ENCODE data around the gene CDK14.
"Not testable (repeated sequence)": the region's sequence is repeated elsewhere in the genome, so short reads cannot be mapped to it uniquely, and the experiment has no call there.

The CDK14 gene

GRCh38 chr7:91157579-91158320 is 561.6 kb downstream of the CDK14 start:
- DNase-seq (ENCODE audit: low read depth), result no peak

- no peak for DNase-seq (ENCODE audit: low read depth)
These were observed 566.3 kb downstream of the CDK14 start for GRCh38 chr7:91162436-91162835.

GRCh38 chr7:91164506-91164905 is 568.4 kb downstream of the CDK14 start:
- DNase-seq (ENCODE audit: low read depth), result no peak

DNA sequence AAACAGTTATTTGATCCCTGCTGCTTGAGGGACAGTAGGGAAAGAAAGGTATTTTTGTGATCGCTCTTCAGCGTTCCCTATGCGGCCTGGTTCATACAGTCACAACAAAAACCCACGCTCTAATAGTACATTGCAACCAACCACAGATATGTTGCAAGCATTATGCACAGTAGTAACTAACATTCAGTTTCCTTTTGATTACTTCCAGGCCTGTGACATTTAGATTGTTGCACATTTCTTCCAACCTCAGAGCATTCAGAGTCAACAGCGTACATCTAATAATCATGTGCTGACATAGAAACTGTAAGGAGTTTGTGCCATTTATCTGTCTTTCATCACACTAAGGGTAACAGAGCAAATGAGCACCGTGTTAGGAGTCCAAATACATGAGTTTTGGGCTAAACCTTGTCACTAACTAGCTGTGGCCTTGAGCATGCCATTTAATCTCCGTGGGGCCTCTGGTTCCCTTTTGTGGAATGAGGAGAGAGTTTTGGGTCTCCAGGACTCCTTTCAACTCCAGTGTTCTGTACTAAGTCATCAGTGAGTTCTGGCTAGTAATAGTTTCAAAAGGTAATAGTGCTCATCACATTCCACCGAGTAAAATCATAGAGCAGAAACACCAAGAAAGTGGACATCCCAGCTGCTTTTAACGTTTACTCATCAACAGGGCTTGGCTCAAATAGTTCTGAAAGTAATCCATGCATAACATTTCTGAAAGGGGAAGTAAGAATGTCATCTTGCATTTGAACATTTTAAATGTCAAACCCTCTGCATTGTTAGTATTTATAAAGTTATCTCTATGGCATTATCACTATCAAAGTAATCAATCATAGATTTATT is 569.1 kb downstream of the CDK14 start:
- DNase-seq (ENCODE audit: low read depth), result no peak

- no peak for DNase-seq (ENCODE audit: low read depth)
These were observed 569.7 kb downstream of the CDK14 start for GRCh38 chr7:91165846-91166230.

- no peak for DNase-seq (ENCODE audit: low read depth)
These were observed 573.0 kb downstream of the CDK14 start for GRCh38 chr7:91168871-91169829.

GRCh38 chr7:91169830-91170191 is 573.7 kb downstream of the CDK14 start:
- no peak for DNase-seq (ENCODE audit: low read depth)

DNA sequence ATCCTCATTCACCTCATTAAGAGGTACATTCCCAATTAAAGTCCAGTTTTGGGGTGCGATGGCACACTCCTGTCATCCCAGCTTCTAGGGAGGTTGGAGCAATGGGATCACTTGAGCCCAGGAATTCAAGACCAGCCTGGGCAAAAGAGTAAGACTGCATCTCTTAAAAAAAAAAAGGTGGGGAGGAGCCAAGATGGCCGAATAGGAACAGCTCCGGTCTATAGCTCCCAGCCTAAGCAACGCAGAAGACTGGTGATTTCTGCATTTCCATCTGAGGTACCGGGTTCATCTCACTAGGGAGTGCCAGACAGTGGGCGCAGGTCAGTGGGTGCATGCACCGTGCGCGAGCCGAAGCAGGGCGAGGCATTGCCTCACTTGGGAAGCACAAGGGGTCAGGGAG is 577.1 kb downstream of the CDK14 start:
- not testable (repeated sequence) for DNase-seq (ENCODE audit: low read depth)

DNA sequence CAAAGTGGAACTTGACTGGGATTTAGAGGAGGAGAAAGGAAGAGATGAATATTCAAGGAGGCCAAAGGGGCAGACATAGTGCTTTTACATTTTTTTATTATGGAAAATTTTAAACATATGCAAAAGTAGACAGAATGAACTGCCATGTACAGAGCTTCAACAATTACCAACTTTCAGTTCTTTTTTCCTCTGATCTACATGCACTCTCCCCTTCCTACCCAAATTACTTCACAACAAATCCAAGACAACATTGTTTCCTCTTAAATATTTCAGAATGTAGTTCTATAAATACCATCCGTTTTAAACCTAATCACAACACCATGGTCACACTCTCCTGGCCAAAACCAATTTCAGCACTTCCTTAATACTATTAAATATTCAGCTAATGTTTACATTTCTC is 584.6 kb downstream of the CDK14 start:
- no peak for DNase-seq (ENCODE audit: low read depth)

DNA sequence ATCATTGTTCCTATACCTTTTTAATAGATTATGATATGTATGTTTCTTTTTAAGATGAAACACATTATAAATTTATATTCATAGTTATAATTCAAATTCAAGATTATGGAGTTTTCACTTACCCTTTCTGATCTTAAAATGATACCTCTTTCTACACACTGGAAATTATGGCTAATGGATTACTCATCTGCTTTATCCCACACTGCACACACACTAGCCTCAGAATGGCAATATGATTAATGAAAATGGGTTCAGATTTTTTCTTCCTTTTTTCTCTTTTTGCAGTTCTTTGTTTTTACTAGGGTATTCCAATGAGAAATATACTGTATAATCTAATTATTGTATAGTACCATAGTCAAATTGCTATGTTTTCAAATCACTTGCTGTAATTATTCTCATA is 585.8 kb downstream of the CDK14 start:
- DNase-seq (ENCODE audit: low read depth), result no peak

DNA sequence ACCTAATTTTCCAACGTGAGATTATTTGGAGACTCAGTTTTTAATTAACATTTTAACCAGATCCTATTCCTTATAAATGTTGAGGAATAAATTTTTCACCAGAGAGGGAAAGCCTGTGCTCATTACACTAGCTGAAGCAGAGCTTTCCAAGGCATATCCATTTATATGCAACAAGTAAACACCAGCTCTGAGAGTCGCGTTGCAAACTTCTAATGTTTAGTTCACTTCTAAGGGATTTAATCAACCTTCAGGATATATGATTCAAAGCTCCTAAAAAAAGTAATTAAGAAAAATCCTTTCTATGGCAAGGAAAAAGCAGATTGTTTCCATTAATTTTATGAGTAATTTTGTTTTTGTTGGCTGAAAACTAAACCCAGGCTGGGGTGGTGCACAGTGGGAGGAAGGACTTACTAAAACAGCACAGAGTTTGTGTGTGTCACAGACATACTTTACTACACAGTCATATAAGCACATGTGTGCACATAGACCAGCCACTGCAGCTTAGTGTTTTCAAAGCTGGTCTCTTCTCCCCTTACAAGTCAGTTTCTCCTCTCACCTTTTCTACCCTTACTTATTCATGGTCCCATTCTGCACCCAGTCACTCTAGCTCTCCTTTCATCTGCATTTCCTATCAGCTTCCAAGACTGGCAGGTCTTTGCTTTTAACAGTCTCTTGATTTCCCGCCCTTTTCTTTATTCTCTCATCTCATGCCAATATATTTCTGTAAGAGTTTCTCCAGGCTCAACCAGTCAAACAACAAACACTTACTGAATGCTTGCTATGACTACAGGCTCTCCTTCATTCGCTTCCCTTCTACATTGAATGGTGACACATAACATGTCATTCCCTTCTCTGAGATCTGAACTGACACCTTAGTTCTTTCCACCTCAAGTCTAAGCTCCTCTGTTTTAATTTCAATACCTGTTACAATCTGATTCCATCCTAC is 587.0 kb downstream of the CDK14 start:
- DNase-seq (ENCODE audit: low read depth), result no peak

GRCh38 chr7:91185771-91186170 is 589.6 kb downstream of the CDK14 start:
- no peak for DNase-seq (ENCODE audit: low read depth)

GRCh38 chr7:91187061-91187460 is 590.9 kb downstream of the CDK14 start:
- no peak for DNase-seq (ENCODE audit: low read depth)

- no peak for DNase-seq (ENCODE audit: low read depth)
These were observed 595.6 kb downstream of the CDK14 start for GRCh38 chr7:91191771-91192170.

GRCh38 chr7:91193141-91193540 is 597.0 kb downstream of the CDK14 start:
- DNase-seq (ENCODE audit: low read depth), result no peak

GRCh38 chr7:91194841-91195240 is 598.7 kb downstream of the CDK14 start:
- no peak for DNase-seq (ENCODE audit: low read depth)

DNA sequence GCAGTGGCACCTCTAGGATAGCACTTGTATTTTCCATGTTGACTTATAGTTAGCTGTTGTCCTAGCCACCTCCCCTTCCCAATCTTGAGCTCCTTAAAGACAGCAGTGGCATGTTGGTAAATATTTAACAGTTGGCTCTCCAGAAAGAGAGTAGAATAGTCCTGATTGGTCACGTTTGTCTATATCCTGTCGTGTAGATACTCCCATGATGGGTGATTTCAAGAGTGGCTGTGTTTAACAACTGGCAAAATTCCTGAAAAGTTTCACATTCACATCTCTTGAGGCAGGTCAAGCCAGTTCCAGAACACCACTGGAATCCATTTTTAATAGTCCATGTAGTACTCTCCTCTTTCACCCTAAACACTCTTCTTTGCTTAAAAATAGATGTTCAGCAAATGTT is 599.9 kb downstream of the CDK14 start:
- no peak for DNase-seq (ENCODE audit: low read depth)

- DNase-seq (ENCODE audit: low read depth), result no peak
These were observed 602.2 kb downstream of the CDK14 start for GRCh38 chr7:91198371-91198770.

- no peak for DNase-seq (ENCODE audit: low read depth)
These were observed 603.5 kb downstream of the CDK14 start for GRCh38 chr7:91199601-91200000.

- DNase-seq (ENCODE audit: low read depth), result no peak
These were observed 605.5 kb downstream of the CDK14 start for GRCh38 chr7:91201442-91202113.
